H1 (cell line): ENCODE results near the gene SLC17A5. TPM values are rescaled to one million over a fixed set of nuclear protein-coding genes. Genes with fewer than 3 reads are reported as not detected.

Source experiments
- CTCF ChIA-PET: fragments of 300-600 bp; sonication (Branson Sonifier 250); formaldehyde crosslinking; loops from one replicate; lab custom pipeline; 2021; ENCODE audit not compliant: partially characterized antibody; lab: Charles Lee
- POLR2A ChIA-PET: fragments of 300-600 bp; sonication (Branson Sonifier 250); formaldehyde crosslinking; loops from one replicate; lab custom pipeline; 2021; ENCODE audit warnings: inconsistent platforms; ENCODE audit not compliant: partially characterized antibody; lab: Charles Lee
- DNase-seq, 2 experiments: peaks; one replicate each; pipeline versions ENCODE4 v3.0.0 to v3.0.0-alpha.2; 2010 to 2022; ENCODE audit warnings: low spot score in 2 of 2, low read depth in 1 of 2, mixed read lengths in 1 of 2
- FAIRE-seq: peaks from 2 replicates; lab custom pipeline; 2011; peaks lifted over from hg19 to GRCh38; lab: Jason Lieb, UNC
- H2AFZ ChIP-seq: 2 replicates; pipeline ENCODE4 v1.8.1; 2012; ENCODE audit warnings: low read length, inconsistent platforms
- H2AK5ac ChIP-seq: 2 replicates; pipeline ENCODE4 v1.6.1; 2013; ENCODE audit warnings: low read depth, low read length
- H2BK120ac ChIP-seq: replicated peaks from 2 replicates; pipeline ENCODE3; 2013; ENCODE audit warnings: low read depth, low read length, inconsistent platforms
- H2BK12ac ChIP-seq: 2 replicates; pipeline ENCODE4 v1.6.1; 2013; ENCODE audit warnings: low read depth, low read length
- H2BK15ac ChIP-seq: 2 replicates; pipeline ENCODE4 v1.6.1; 2013; ENCODE audit warnings: low read length
- H2BK20ac ChIP-seq: 2 replicates; pipeline ENCODE4 v1.6.1; 2013; ENCODE audit warnings: low read length
- H2BK5ac ChIP-seq: 2 replicates; pipeline ENCODE4 v1.6.1; 2013; ENCODE audit warnings: low read depth, low read length
- H3K14ac ChIP-seq: 2 replicates; pipeline ENCODE4 v1.6.1; 2013; ENCODE audit warnings: inconsistent platforms; ENCODE audit not compliant: insufficient read length
- H3K18ac ChIP-seq: 2 replicates; pipeline ENCODE4 v1.6.1; 2013; ENCODE audit warnings: low read length; ENCODE audit errors: extremely low read depth
- H3K23ac ChIP-seq: 2 replicates; pipeline ENCODE4 v1.6.1; 2013; ENCODE audit warnings: inconsistent platforms; ENCODE audit not compliant: insufficient read length
- H3K23me2 ChIP-seq: 2 replicates; pipeline ENCODE4 v1.6.1; 2013; ENCODE audit warnings: low read depth, low read length
- H3K27ac ChIP-seq: 2 replicates; pipeline ENCODE4 v1.6.1; 2011; ENCODE audit warnings: low read depth, low read length, inconsistent platforms
- H3K27me3 ChIP-seq, 4 experiments: replicated peaks in 1 of 4; 1 replicate in 1 of 4; 2 replicates in 3 of 4; pipeline versions ENCODE4 v1.6.1 to v1.8.1; 2011 to 2013; ENCODE audit warnings: low read length in 3 of 4, mild to moderate bottlenecking in 3 of 4, inconsistent platforms in 2 of 4, mixed read lengths in 2 of 4, moderate library complexity in 1 of 4; ENCODE audit not compliant: control insufficient read depth in 3 of 4, insufficient read depth in 3 of 4; ENCODE audit errors: extremely low read depth in 1 of 4
- H3K36me3 ChIP-seq, 4 experiments: 2 replicates each; pipeline versions ENCODE4 v1.6.1 to v1.8.1; 2011 to 2013; ENCODE audit warnings: mild to moderate bottlenecking in 4 of 4, low read length in 3 of 4, moderate library complexity in 2 of 4, control low read depth in 1 of 4, inconsistent platforms in 1 of 4; ENCODE audit not compliant: insufficient read depth in 4 of 4, control insufficient read depth in 2 of 4
- H3K4ac ChIP-seq: replicated peaks from 2 replicates; pipeline ENCODE3; 2013; ENCODE audit warnings: low read length, low read depth, mixed read lengths, inconsistent platforms; ENCODE audit not compliant: insufficient read length
- H3K4me1 ChIP-seq, 4 experiments: replicated peaks in 1 of 4; 1 replicate in 1 of 4; 2 replicates in 3 of 4; pipeline versions ENCODE4 v1.6.1 to v1.8.1; 2011 to 2013; ENCODE audit warnings: low read length in 3 of 4, inconsistent platforms in 2 of 4, mixed read lengths in 1 of 4; ENCODE audit not compliant: insufficient read depth in 4 of 4, control insufficient read depth in 3 of 4
- H3K4me2 ChIP-seq, 2 experiments: 2 replicates each; pipeline versions ENCODE4 v1.6.1 to v1.8.1; 2011 to 2013; ENCODE audit warnings: low read depth in 2 of 2, low read length in 2 of 2, control low read depth in 1 of 2, inconsistent platforms in 1 of 2, mild to moderate bottlenecking in 1 of 2; ENCODE audit not compliant: insufficient read depth in 1 of 2
- H3K4me3 ChIP-seq, 4 experiments: fragments of 200-600, 300-600 bp in 1 of 4; sonication (generic), shearing (Covaris generic), sonication (Bioruptor Twin) in 1 of 4; 2 replicates each; pipeline versions ENCODE4 v1.5.1 to v1.8.1; 2011 to 2016; ENCODE audit warnings: low read length in 4 of 4, low read depth in 3 of 4, control low read depth in 2 of 4, inconsistent platforms in 2 of 4, mild to moderate bottlenecking in 2 of 4, mixed read lengths in 1 of 4, moderate library complexity in 1 of 4; ENCODE audit not compliant: insufficient read depth in 2 of 4; ENCODE audit errors: extremely low read depth in 1 of 4
- H3K56ac ChIP-seq: replicated peaks from 2 replicates; pipeline ENCODE3; 2013; ENCODE audit warnings: low read depth, mild to moderate bottlenecking, mixed read lengths, low read length, inconsistent platforms; ENCODE audit not compliant: insufficient read length
- H3K79me1 ChIP-seq: 2 replicates; pipeline ENCODE4 v1.6.1; 2013; ENCODE audit warnings: low read depth, low read length, control low read depth
- H3K79me2 ChIP-seq, 2 experiments: 2 replicates each; pipeline versions ENCODE4 v1.6.1 to v1.8.1; 2012 to 2013; ENCODE audit warnings: low read length in 2 of 2, mild to moderate bottlenecking in 2 of 2, inconsistent platforms in 1 of 2; ENCODE audit not compliant: insufficient read depth in 2 of 2, control insufficient read depth in 1 of 2
- H3K9ac ChIP-seq, 4 experiments: replicated peaks in 1 of 4; 1 replicate in 1 of 4; 2 replicates in 3 of 4; pipeline versions ENCODE4 v1.6.1 to v1.8.1; 2011 to 2013; ENCODE audit warnings: low read depth in 3 of 4, low read length in 3 of 4, control low read depth in 2 of 4, mild to moderate bottlenecking in 2 of 4, moderate library complexity in 2 of 4, inconsistent platforms in 1 of 4; ENCODE audit errors: extremely low read depth in 1 of 4
- H3K9me3 ChIP-seq, 2 experiments: 2 replicates each; pipeline versions ENCODE4 v1.6.1 to v1.8.1; 2012 to 2013; ENCODE audit warnings: mild to moderate bottlenecking in 2 of 2, moderate library complexity in 2 of 2, control low read depth in 1 of 2, inconsistent platforms in 1 of 2, low read depth in 1 of 2, low read length in 1 of 2, mixed read lengths in 1 of 2; ENCODE audit not compliant: insufficient read depth in 2 of 2
- H4K20me1 ChIP-seq, 2 experiments: replicated peaks in 1 of 2; 2 replicates each; pipeline versions ENCODE3 to v1.8.1; 2011 to 2013; ENCODE audit warnings: inconsistent platforms in 2 of 2, low read length in 2 of 2, mild to moderate bottlenecking in 1 of 2; ENCODE audit not compliant: insufficient read depth in 2 of 2, control insufficient read depth in 1 of 2
- H4K5ac ChIP-seq: 2 replicates; pipeline ENCODE4 v1.6.1; 2013; ENCODE audit warnings: low read length, low read depth, mixed read lengths, inconsistent platforms; ENCODE audit not compliant: insufficient read length
- H4K8ac ChIP-seq: 2 replicates; pipeline ENCODE4 v1.8.0; 2013; ENCODE audit warnings: mild to moderate bottlenecking, moderate library complexity, low read length, inconsistent platforms; ENCODE audit not compliant: insufficient read depth; ENCODE audit errors: extremely low read depth
- H4K91ac ChIP-seq: replicated peaks from 2 replicates; pipeline ENCODE3; 2013; ENCODE audit warnings: low read length, mixed read lengths, inconsistent platforms; ENCODE audit not compliant: insufficient read length
- CREB1 ChIP-seq: IDR thresholded peaks from 2 replicates; pipeline ENCODE4 v1.6.1; 2012; ENCODE audit warnings: inconsistent platforms
- SIN3A ChIP-seq, 2 experiments: IDR thresholded peaks in 1 of 2; conservative IDR thresholded peaks in 1 of 2; 2 replicates each; pipeline ENCODE4 v1.6.1; 2011 to 2012; ENCODE audit warnings: low read length in 2 of 2, improper control_type of control experiment in 1 of 2, low read depth in 1 of 2, mild to moderate bottlenecking in 1 of 2
- SIRT6 ChIP-seq: IDR thresholded peaks from one replicate; pipeline ENCODE4 v1.7.1; 2012; ENCODE audit warnings: low read length, inconsistent platforms
- WGBS, 2 experiments: shearing (Covaris generic) in 1 of 2; methylation state at CpG; one replicate each; pipeline versions ENCODE4 v1.1.6 to v1.1.7; 2013 to 2015; ENCODE audit warnings: low lambda C conversion rate in 2 of 2, mixed read lengths in 2 of 2, inconsistent platforms in 1 of 2, low coverage in 1 of 2, missing lambda C conversion rate in 1 of 2; ENCODE audit not compliant: insufficient replicate concordance in 2 of 2, insufficient coverage in 1 of 2, insufficient read length in 1 of 2; ENCODE audit errors: extremely low coverage in 1 of 2, missing lambda C conversion rate in 1 of 2; 5-methylcytosine and 5-hydroxymethylcytosine counted together
- polyA plus RNA-seq, 7 experiments: library from polyadenylated mRNA; depleted of rRNA in 3 of 7; stranded (reverse) in 5 of 7; unstranded in 2 of 7; fragments of >200 nt in 5 of 7; fragments of 200-250 nt in 2 of 7; gene quantifications; 1 replicate in 5 of 7; 2 replicates in 1 of 7; 4 replicates in 1 of 7; pipeline versions ENCODE4 v1.2.1 to v1.2.3, GENCODE V29; 2011 to 2013; ENCODE audit warnings: missing spikeins in 2 of 7, mixed read lengths in 2 of 7
- total RNA-seq: library from RNA; stranded (reverse); fragmentation: NEBNext Ultra II Directional; extraction: Animal tissue kit (Norgen Biotek cat#: 25700); gene quantifications from 2 replicates; pipeline ENCODE4 v1.2.1, GENCODE V29; 2021
- TF ChIP-seq, protein P1 (sequence below): IDR thresholded peaks from 2 replicates; pipeline ENCODE4 v1.6.1; 2011; ENCODE audit warnings: low read length, improper control_type of control experiment

Gene SLC17A5
- total and polyA plus RNA-seq, 2 of the 8 experiments (the other 6 are each of a cell fraction or from before 2014, with no cell fraction given), result 11.0 to 11.9 TPM

DNA sequence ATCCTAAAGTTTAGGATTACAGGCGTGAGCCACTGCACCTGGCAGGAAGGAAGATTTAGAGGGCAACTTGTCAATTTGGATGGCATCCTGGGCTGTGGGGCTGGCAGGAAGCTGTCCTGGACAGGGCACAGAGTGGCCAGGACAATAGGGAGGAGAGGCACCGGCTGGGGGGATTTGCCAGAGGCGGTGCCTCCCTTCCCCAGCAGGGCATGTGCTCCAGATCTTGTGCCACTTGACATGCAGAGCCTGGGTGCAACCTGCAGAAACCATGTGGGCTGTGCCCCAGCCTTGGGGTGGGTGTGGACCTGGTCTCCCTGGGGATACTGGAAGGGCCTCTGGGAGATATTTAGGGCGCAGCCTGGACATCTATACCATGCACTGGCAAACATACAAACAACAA is 74.4 kb downstream of the SLC17A5 start:
- CTCF ChIA-PET, result interaction anchor here (0.6 to 2.4 kb wide), 13 partner anchors 10 to 58 kb away, joined by 3 to 14 read pairs (median 6); partner anchors contain the start of gene EEF1A1
- H3K14ac ChIP-seq, result no peak overlapping the region
- 55% methylated on average over 4 of the region's 4 CpGs; no CpG with 5 or more reads in 1 of the 2 experiments for WGBS, 2 experiments
- no peak overlapping the region; the same call in 1 of the 2 replicates for H4K8ac ChIP-seq
- peak overlapping the region; percentile 21 for H3K56ac ChIP-seq
- no peaks in the 10 kb centered on the region for H3K79me2 ChIP-seq
- DNase-seq (peak in 1 of 2 experiments; percentile 62), FAIRE-seq (no peak)
- H3K4me2 ChIP-seq, result peak overlapping the region; percentile 64 to 72; a peak in 2 of 4 replicates
- peak overlapping the region; percentile 97 for H3K4ac ChIP-seq
- peak overlapping the region; percentile 100 for H2BK12ac ChIP-seq
- H2AK5ac ChIP-seq, result peak overlapping the region; percentile 92
- no peak overlapping the region for H2AFZ ChIP-seq
- no peaks in the 10 kb centered on the region for H4K20me1 ChIP-seq
- peak overlapping the region; percentile 75; the same call in 1 of the 2 replicates for H2BK15ac ChIP-seq
- 0 out of 4 replicates have a peak, but pooled peaks cover 0 to 3% of the 10 kb centered on the region in 2 experiments for H3K9me3 ChIP-seq
- peak overlapping the region; percentile 92 for H4K91ac ChIP-seq
- H3K27me3 ChIP-seq, result no peaks in the 10 kb centered on the region
- 0 out of 8 replicates have a peak overlapping the region, but pooled peaks of 1 of the 4 experiments have one; percentile 48 for H3K4me3 ChIP-seq
- H2BK5ac ChIP-seq, result peak overlapping the region; percentile 100
- H3K36me3 ChIP-seq, result no peaks in the 10 kb centered on the region
- H3K27ac ChIP-seq, result peak overlapping the region; percentile 97
- H3K23me2 ChIP-seq, result no peaks in the 10 kb centered on the region; the same call in 1 of the 2 replicates
- peak overlapping the region; percentile 95 for H2BK20ac ChIP-seq
- no peaks in the 10 kb centered on the region for H3K79me1 ChIP-seq
- H3K4me1 ChIP-seq, result peaks cover 20 to 32% (median 24%) of the 10 kb centered on the region in 4 experiments
- H3K23ac ChIP-seq, result no peak overlapping the region
- H2BK120ac ChIP-seq, result peak overlapping the region; percentile 88
- H4K5ac ChIP-seq, result peak overlapping the region; percentile 96
- peak overlapping the region in 1 of 4 experiments; percentile 25; a peak in 3 of 7 replicates for H3K9ac ChIP-seq
- peak overlapping the region; percentile 99 for H3K18ac ChIP-seq
- POLR2A ChIA-PET, result interaction anchor here (0.7 to 45.0 kb wide), 12 partner anchors 9 to 191 kb away, joined by 3 to 1482 read pairs (median 6); partner anchors contain the start of genes EEF1A1 and SLC17A5
- TF ChIP-seq SIRT6 (no peak), CREB1 (no peak), SIN3A (conservative IDR thresholded peaks at IDR 0.05 in 1 of 2, IDR thresholded peaks at IDR 0.05 in 1 of 2; ENCODE audit: low read depth in 1 of 2, low read length in 2 of 2) (no peak)
- TF ChIP-seq, protein P1, sequence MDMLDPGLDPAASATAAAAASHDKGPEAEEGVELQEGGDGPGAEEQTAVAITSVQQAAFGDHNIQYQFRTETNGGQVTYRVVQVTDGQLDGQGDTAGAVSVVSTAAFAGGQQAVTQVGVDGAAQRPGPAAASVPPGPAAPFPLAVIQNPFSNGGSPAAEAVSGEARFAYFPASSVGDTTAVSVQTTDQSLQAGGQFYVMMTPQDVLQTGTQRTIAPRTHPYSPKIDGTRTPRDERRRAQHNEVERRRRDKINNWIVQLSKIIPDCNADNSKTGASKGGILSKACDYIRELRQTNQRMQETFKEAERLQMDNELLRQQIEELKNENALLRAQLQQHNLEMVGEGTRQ, result no peak
